Measurements from ENCODE around the gene VLDLR. TPM values are rescaled to one million over a fixed set of nuclear protein-coding genes. Genes with fewer than 3 reads are reported as not detected.

VLDLR gene
- total and polyA plus RNA-seq, 11 donors = 15.1 to 177 (median 112) TPM

DNA sequence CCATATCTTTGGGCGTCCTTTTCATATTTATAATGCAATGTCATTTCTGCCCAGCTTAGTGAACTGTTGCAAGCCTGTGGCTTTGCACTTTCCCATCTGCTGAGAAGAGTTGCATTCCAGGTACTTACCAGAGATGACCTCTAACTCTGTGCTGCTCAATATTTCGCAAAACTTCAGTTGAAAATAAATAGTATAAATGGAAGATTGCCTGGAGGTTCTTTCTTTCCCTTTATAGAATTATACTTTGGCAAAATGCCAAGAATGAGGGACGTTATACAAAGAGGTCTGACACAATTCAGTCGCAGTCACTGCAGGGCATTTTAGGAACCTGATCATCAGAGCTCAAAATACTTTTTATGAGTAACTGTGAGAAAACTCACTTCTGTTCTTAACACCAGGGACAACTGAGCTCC, 18.9 kb upstream of the VLDLR start:
- peak; percentile 34 to 82 (median 72) for ATAC-seq
- TF ChIP-seq, protein P1, sequence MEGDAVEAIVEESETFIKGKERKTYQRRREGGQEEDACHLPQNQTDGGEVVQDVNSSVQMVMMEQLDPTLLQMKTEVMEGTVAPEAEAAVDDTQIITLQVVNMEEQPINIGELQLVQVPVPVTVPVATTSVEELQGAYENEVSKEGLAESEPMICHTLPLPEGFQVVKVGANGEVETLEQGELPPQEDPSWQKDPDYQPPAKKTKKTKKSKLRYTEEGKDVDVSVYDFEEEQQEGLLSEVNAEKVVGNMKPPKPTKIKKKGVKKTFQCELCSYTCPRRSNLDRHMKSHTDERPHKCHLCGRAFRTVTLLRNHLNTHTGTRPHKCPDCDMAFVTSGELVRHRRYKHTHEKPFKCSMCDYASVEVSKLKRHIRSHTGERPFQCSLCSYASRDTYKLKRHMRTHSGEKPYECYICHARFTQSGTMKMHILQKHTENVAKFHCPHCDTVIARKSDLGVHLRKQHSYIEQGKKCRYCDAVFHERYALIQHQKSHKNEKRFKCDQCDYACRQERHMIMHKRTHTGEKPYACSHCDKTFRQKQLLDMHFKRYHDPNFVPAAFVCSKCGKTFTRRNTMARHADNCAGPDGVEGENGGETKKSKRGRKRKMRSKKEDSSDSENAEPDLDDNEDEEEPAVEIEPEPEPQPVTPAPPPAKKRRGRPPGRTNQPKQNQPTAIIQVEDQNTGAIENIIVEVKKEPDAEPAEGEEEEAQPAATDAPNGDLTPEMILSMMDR (IDR thresholded peaks at IDR 0.05) = no peak
- no peak for TF ChIP-seq POLR2A (IDR thresholded peaks at IDR 0.05)
- no peak overlapping the region for H3K4me3 ChIP-seq
- no peaks in the 10 kb centered on the region for H3K36me3 ChIP-seq
- intact Hi-C loops (cut with DNase I) = no loop called here
- no peak for DNase-seq
- H3K9me3 ChIP-seq = no peaks in the 10 kb centered on the region
- peaks cover 0 to 14% (median 4%) of the 10 kb centered on the region in 12 donors for H3K4me1 ChIP-seq
- H3K27ac ChIP-seq = peak overlapping the region in 8 of 12 donors; percentile 8 to 46 (median 22)
- no peaks in the 10 kb centered on the region for H3K27me3 ChIP-seq
- 14 to 19% (median 16%) methylated on average over 4 of the region's 4 CpGs for WGBS, 4 donors

DNA sequence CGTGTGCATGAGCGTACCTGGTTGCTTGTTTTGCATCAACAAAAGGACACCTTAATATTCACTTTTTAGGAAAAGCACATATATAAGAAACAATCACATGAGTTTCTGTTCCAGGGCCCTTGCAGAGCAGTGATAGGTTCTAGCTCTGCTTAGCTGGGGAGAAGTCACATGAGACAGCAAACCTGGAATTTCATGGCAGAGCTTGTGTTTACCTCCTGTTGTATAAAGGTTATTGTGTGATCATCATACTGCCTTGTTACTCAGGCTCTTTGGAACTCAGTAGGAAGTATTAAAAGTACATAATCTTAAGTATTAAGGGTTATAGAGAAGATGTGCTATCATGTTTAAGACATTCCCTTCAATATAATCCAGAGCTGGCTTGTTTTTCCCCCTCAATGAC, 18.0 kb upstream of the VLDLR start:
- H3K4me1 ChIP-seq = peaks cover 0 to 17% (median 4%) of the 10 kb centered on the region in 12 donors
- no peak for TF ChIP-seq POLR2A (IDR thresholded peaks at IDR 0.05)
- TF ChIP-seq, protein P1 (IDR thresholded peaks at IDR 0.05) = no peak
- peak overlapping the region in 5 of 12 donors; percentile 8 to 46 (median 26) for H3K27ac ChIP-seq
- 95 to 97% (median 96%) methylated on average over 2 of the region's 2 CpGs for WGBS, 4 donors
- H3K4me3 ChIP-seq = no peak overlapping the region
- intact Hi-C loops (cut with DNase I) = no loop called here
- H3K9me3 ChIP-seq = no peaks in the 10 kb centered on the region
- H3K27me3 ChIP-seq = no peaks in the 10 kb centered on the region
- no peaks in the 10 kb centered on the region for H3K36me3 ChIP-seq
- ATAC-seq (peak in 1 of 4 donors; percentile 39), DNase-seq (no peak)

DNA sequence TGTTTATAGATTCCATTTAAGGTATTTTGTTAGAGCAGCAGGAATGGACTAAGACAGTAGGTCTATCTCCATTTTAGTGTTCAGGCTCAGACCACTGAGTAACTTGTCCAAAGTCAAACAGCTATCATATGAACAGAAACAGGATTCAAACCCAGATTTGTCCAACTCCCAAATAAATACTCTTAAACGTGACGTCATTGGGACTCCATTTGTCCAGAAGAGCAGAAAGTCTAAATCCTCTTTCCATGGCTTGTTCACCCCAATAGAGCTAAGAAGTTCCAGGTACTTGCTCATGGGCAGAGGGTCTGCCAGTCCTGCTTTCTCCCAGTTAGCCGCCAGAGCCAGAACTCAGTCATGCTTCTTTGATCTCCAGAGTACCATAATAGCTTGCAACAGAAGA, 16.3 kb upstream of the VLDLR start:
- no peak overlapping the region for H3K4me3 ChIP-seq
- no peak for TF ChIP-seq POLR2A (IDR thresholded peaks at IDR 0.05)
- TF ChIP-seq, protein P1 (IDR thresholded peaks at IDR 0.05) = no peak
- intact Hi-C loops (cut with DNase I) = no loop called here
- no peak overlapping the region for H3K27ac ChIP-seq
- WGBS, 4 donors = 92 to 96% (median 95%) methylated on average over 3 of the region's 3 CpGs
- no peaks in the 10 kb centered on the region for H3K9me3 ChIP-seq
- H3K27me3 ChIP-seq = no peaks in the 10 kb centered on the region
- DNase-seq (no peak), ATAC-seq (no peak)
- H3K36me3 ChIP-seq = no peaks in the 10 kb centered on the region
- peaks cover 0 to 22% (median 6%) of the 10 kb centered on the region in 12 donors for H3K4me1 ChIP-seq

DNA sequence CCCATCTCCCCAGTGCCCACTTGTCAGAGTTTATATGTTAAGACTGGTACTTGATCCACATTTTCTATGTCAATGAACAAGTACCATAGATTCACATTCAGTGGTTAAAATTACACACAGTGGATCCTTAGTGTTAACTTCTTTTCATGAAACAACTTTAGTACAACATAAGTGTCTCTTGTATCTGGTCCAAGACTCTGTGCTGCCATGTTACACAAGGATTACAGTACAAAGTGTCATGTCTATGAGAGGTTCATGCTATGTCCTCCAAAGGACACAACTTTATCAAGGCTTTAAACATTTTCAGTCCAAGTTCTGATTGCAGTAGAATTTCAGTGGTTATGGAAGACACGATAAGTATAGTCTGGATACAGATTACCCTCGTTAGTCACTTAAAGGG, 13.3 kb upstream of the VLDLR start:
- Histone ChIP-seq H3K36me3 (no peaks in the 10 kb centered on the region), H3K4me3 (no peak overlapping the region), H3K27ac (peak overlapping the region in 3 of 12 donors; percentile 3 to 15 (median 7)), H3K4me1 (peaks cover 0 to 19% (median 6%) of the 10 kb centered on the region in 12 donors), H3K9me3 (no peaks in the 10 kb centered on the region), H3K27me3 (no peaks in the 10 kb centered on the region)
- no peak for DNase-seq
- ATAC-seq = peak in 2 of 4 donors; percentile 59 to 72
- intact Hi-C loops (cut with DNase I) = no loop called here
- 55 to 64% (median 57%) methylated on average over 2 of the region's 2 CpGs for WGBS, 4 donors
- no peak for TF ChIP-seq POLR2A (IDR thresholded peaks at IDR 0.05)
- TF ChIP-seq, protein P1 (IDR thresholded peaks at IDR 0.05) = no peak

Data from heart left ventricle (tissue), 16 donors.